Measurements from ENCODE around the gene SMIM32. TPM values are rescaled to one million over a fixed set of nuclear protein-coding genes. Genes with fewer than 3 reads are reported as not detected.

SMIM32 gene
- total and polyA plus RNA-seq, 2 experiments from 2014 or later: 1.9 to 3.9 TPM

- H3K9me2 ChIP-seq (replicated peaks; ENCODE audit: insufficient read depth): no peaks in the 10 kb centered on the region
- H2AFZ ChIP-seq: no peak overlapping the region
- no peaks in the 10 kb centered on the region for H3K27me3 ChIP-seq
- H3K9me3 ChIP-seq (ENCODE audit: low read depth): no peaks in the 10 kb centered on the region
- WGBS (ENCODE audit: low lambda C conversion rate, missing lambda C conversion rate): 42% methylated on average over 5 of the region's 5 CpGs
- H3K27ac ChIP-seq: no peak overlapping the region
- no peak for TF ChIP-seq CTCF (IDR thresholded peaks at IDR 0.05; ENCODE audit: poor library complexity)
- no peak for TF ChIP-seq EZH2 (IDR thresholded peaks at IDR 0.05; ENCODE audit: borderline replicate concordance)
- TF ChIP-seq EZH2phosphoT487 (IDR thresholded peaks at IDR 0.05; ENCODE audit: low read depth, severe bottlenecking, unreplicated experiment): no peak
- H3K4me2 ChIP-seq: no peak overlapping the region
- DNase-seq (ENCODE audit: low spot score): no peak
- no peaks in the 10 kb centered on the region for H3K36me3 ChIP-seq (replicated peaks; ENCODE audit: insufficient read depth, low read depth)
- no peaks in the 10 kb centered on the region for H3K79me2 ChIP-seq
- no peak overlapping the region for H3K4me3 ChIP-seq
- no peaks in the 10 kb centered on the region for H3K4me1 ChIP-seq (ENCODE audit: insufficient read depth)
- no peaks in the 10 kb centered on the region for H4K20me1 ChIP-seq (ENCODE audit: insufficient read depth, poor library complexity, severe bottlenecking)
These were observed 43.6 kb upstream of the SMIM32 start for GRCh38 chr5:136236479-136237083.

GRCh38 chr5:136235321-136235720 lies 42.4 kb upstream of the SMIM32 start:
- WGBS (ENCODE audit: low lambda C conversion rate, missing lambda C conversion rate): 50% methylated on average over 1 of the region's 1 CpG
- no peaks in the 10 kb centered on the region for H3K36me3 ChIP-seq (replicated peaks; ENCODE audit: insufficient read depth, low read depth)
- H3K9me2 ChIP-seq (replicated peaks; ENCODE audit: insufficient read depth): no peaks in the 10 kb centered on the region
- no peak overlapping the region for H3K4me3 ChIP-seq
- no peaks in the 10 kb centered on the region for H4K20me1 ChIP-seq (ENCODE audit: insufficient read depth, poor library complexity, severe bottlenecking)
- H3K27me3 ChIP-seq: peaks cover under 1% of the 10 kb centered on the region
- H3K4me2 ChIP-seq: no peak overlapping the region
- no peak overlapping the region for H2AFZ ChIP-seq
- TF ChIP-seq EZH2phosphoT487 (IDR thresholded peaks at IDR 0.05; ENCODE audit: low read depth, severe bottlenecking, unreplicated experiment): no peak
- no peak for TF ChIP-seq CTCF (IDR thresholded peaks at IDR 0.05; ENCODE audit: poor library complexity)
- TF ChIP-seq EZH2 (IDR thresholded peaks at IDR 0.05; ENCODE audit: borderline replicate concordance): no peak
- no peaks in the 10 kb centered on the region for H3K79me2 ChIP-seq
- no peaks in the 10 kb centered on the region for H3K9me3 ChIP-seq (ENCODE audit: low read depth)
- no peak for DNase-seq (ENCODE audit: low spot score)
- H3K27ac ChIP-seq: no peak overlapping the region
- H3K4me1 ChIP-seq (ENCODE audit: insufficient read depth): no peaks in the 10 kb centered on the region

GRCh38 chr5:136232316-136232715 lies 39.4 kb upstream of the SMIM32 start:
- no peak overlapping the region for H3K27ac ChIP-seq
- H3K4me2 ChIP-seq: no peak overlapping the region
- no peaks in the 10 kb centered on the region for H3K9me3 ChIP-seq (ENCODE audit: low read depth)
- TF ChIP-seq EZH2 (IDR thresholded peaks at IDR 0.05; ENCODE audit: borderline replicate concordance) (no peak), EZH2phosphoT487 (IDR thresholded peaks at IDR 0.05; ENCODE audit: low read depth, severe bottlenecking, unreplicated experiment) (no peak), CTCF (IDR thresholded peaks at IDR 0.05; ENCODE audit: poor library complexity) (no peak)
- H3K4me1 ChIP-seq (ENCODE audit: insufficient read depth): no peaks in the 10 kb centered on the region
- no peaks in the 10 kb centered on the region for H3K9me2 ChIP-seq (replicated peaks; ENCODE audit: insufficient read depth)
- H3K4me3 ChIP-seq: no peak overlapping the region
- H2AFZ ChIP-seq: no peak overlapping the region
- H3K36me3 ChIP-seq (replicated peaks; ENCODE audit: insufficient read depth, low read depth): no peaks in the 10 kb centered on the region
- DNase-seq (ENCODE audit: low spot score): no peak
- H4K20me1 ChIP-seq (ENCODE audit: insufficient read depth, poor library complexity, severe bottlenecking): no peaks in the 10 kb centered on the region
- WGBS (ENCODE audit: low lambda C conversion rate, missing lambda C conversion rate): 88% methylated on average over 6 of the region's 6 CpGs
- no peaks in the 10 kb centered on the region for H3K79me2 ChIP-seq
- peaks cover 7% of the 10 kb centered on the region for H3K27me3 ChIP-seq
